Measurements from ENCODE around the gene RMRP.

RMRP gene

DNA sequence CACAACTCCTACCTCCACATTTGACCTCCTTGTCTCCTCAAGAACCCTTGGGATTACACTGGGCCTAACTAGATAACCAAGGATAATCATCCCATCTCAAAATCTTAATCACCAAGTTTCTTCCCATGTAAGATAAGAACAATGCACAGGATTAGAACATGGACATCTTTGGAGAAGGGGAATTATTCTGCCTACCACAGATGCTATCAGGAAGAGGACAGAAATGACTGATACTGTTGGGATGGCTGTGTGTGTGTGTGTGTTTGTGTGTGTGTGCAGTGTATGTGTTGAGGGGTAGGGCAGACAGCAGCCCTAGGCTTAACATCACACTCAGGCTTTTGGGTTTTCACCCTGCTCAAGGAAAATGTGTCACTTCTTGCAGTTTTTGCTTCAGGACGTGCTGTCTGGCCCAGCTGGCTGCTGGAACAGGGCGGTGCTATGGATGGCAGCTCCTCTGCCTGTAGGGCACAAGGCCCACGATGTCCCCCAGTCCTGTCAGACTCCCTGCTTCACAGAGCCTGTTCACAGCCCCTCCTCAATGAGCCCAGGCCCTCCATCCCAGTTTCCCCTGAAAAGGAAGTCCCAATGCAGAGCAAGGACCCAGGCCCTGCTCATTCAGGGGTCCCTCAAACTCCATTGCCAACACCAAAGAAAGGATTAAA is 23.7 kb upstream of the RMRP start:
- H3K4me3 ChIP-seq (ENCODE audit: low read length): no peak overlapping the region
- TF ChIP-seq ZNF274 (IDR thresholded peaks at IDR 0.05; ENCODE audit: low read depth, low read length): no peak

- no peak for TF ChIP-seq ZNF274 (IDR thresholded peaks at IDR 0.05; ENCODE audit: low read depth, low read length)
- no peak overlapping the region for H3K4me3 ChIP-seq (ENCODE audit: low read length)
These were observed 22.7 kb upstream of the RMRP start for GRCh38 chr9:35680331-35681105.

GRCh38 chr9:35679766-35680330 is 22.0 kb upstream of the RMRP start:
- no peak for TF ChIP-seq ZNF274 (IDR thresholded peaks at IDR 0.05; ENCODE audit: low read depth, low read length)
- H3K4me3 ChIP-seq (ENCODE audit: low read length): no peak overlapping the region

DNA sequence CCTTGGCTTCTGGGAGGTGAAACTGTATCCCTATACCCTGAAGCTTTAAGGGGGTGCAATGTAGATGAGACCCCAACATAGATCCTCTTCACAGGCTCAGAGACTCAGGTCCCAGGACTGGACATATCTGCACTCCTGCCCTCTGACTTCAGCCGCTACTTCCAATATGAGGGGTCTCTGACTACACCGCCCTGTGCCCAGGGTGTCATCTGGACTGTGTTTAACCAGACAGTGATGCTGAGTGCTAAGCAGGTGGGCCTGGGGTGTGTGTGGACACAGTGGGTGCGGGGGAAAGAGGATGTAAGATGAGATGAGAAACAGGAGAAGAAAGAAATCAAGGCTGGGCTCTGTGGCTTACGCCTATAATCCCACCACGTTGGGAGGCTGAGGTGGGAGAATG is 21.3 kb upstream of the RMRP start:
- H3K4me3 ChIP-seq (ENCODE audit: low read length): no peak overlapping the region
- no peak for TF ChIP-seq ZNF274 (IDR thresholded peaks at IDR 0.05; ENCODE audit: low read depth, low read length)

DNA sequence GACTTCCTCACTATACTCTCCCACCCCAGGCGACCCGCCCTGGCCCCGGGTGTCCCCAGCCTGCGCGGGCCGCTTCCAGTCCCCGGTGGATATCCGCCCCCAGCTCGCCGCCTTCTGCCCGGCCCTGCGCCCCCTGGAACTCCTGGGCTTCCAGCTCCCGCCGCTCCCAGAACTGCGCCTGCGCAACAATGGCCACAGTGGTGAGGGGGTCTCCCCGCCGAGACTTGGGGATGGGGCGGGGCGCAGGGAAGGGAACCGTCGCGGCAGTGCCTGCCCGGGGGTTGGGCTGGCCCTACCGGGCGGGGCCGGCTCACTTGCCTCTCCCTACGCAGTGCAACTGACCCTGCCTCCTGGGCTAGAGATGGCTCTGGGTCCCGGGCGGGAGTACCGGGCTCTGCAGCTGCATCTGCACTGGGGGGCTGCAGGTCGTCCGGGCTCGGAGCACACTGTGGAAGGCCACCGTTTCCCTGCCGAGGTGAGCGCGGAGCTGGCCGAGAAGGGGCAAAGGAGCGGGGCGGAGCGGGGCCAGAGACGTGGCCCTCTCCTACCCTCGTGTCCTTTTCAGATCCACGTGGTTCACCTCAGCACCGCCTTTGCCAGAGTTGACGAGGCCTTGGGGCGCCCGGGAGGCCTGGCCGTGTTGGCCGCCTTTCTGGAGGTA is 18.0 kb upstream of the RMRP start:
- TF ChIP-seq ZNF274 (IDR thresholded peaks at IDR 0.05; ENCODE audit: low read depth, low read length): no peak
- peak overlapping the region; percentile 4; the same call in 1 of the 2 replicates for H3K4me3 ChIP-seq (ENCODE audit: low read length)

GRCh38 chr9:35675204-35675603 is 17.4 kb upstream of the RMRP start:
- no peak overlapping the region; the same call in 1 of the 2 replicates for H3K4me3 ChIP-seq (ENCODE audit: low read length)
- no peak for TF ChIP-seq ZNF274 (IDR thresholded peaks at IDR 0.05; ENCODE audit: low read depth, low read length)

- TF ChIP-seq ZNF274 (IDR thresholded peaks at IDR 0.05; ENCODE audit: low read depth, low read length): no peak
- no peak overlapping the region for H3K4me3 ChIP-seq (ENCODE audit: low read length)
These were observed 16.2 kb upstream of the RMRP start for GRCh38 chr9:35674025-35674361.

- no peak within 1 kb of the TSS for H3K4me3 ChIP-seq (ENCODE audit: low read length)
- no peak for TF ChIP-seq ZNF274 (IDR thresholded peaks at IDR 0.05; ENCODE audit: low read depth, low read length)
These were observed 15.6 kb upstream of the RMRP start, which contains the start of gene CA9 for GRCh38 chr9:35673132-35674024. CA9 (plus strand) TSS chr9:35673928; CDS start chr9:35673960, 32 bp downstream.

- H3K4me3 ChIP-seq (ENCODE audit: low read length): no peak overlapping the region
- TF ChIP-seq ZNF274 (IDR thresholded peaks at IDR 0.05; ENCODE audit: low read depth, low read length): no peak
These were observed 11.7 kb upstream of the RMRP start for GRCh38 chr9:35669331-35670145.

DNA sequence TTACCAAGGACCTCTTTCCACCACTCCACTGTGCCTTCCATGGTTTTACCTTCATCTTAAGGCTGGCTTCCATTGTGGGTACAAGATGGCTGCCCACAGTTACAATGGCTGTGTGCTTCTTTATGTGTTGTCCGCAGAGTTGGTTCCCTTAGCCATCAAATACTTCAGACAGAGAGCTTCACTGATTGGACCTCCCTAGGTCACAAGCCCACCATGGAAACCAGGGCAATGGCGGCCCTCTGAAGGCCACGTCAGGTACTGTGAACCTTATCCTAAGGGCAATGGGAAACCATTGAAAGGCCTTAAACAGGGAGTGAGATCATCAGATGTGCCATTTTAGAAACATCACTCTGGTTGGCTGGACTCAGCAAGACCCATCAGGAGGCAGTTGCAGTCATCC is 10.1 kb upstream of the RMRP start:
- TF ChIP-seq ZNF274 (IDR thresholded peaks at IDR 0.05; ENCODE audit: low read depth, low read length): no peak
- H3K4me3 ChIP-seq (ENCODE audit: low read length): no peak overlapping the region

- no peak for TF ChIP-seq ZNF274 (IDR thresholded peaks at IDR 0.05; ENCODE audit: low read depth, low read length)
- no peak overlapping the region for H3K4me3 ChIP-seq (ENCODE audit: low read length)
These were observed 8.7 kb upstream of the RMRP start for GRCh38 chr9:35666549-35666948.

GRCh38 chr9:35666045-35666444 is 8.2 kb upstream of the RMRP start:
- no peak overlapping the region for H3K4me3 ChIP-seq (ENCODE audit: low read length)
- no peak for TF ChIP-seq ZNF274 (IDR thresholded peaks at IDR 0.05; ENCODE audit: low read depth, low read length)

DNA sequence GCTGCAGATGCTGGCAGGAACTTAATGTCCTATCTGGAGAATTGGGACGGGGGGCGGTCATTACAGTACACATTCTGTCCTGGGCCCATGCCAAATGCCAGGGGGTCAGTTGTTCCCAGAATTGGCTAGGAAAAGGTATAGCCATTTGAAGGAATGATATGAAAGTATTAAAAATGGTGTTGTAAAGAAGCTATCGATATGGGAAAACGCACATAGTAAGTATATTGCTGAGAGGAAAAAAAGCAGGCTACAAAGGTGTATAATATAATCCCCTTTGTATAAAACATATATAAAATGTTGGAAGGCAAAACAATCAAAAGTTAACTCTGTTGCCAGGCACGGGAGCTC is 7.6 kb upstream of the RMRP start:
- H3K4me3 ChIP-seq (ENCODE audit: low read length): peak overlapping the region; percentile 76; the same call in 1 of the 2 replicates
- no peak for TF ChIP-seq ZNF274 (IDR thresholded peaks at IDR 0.05; ENCODE audit: low read depth, low read length)

All from GM08714 (cell line).